IPS DF 19.7 (cell line): ENCODE results near the gene IL23R.

Experiments used
- DNase-seq: peaks from one replicate; pipeline ENCODE4 v3.0.0-alpha.2; 2013; ENCODE audit warnings: low read depth, low spot score

Gene IL23R

DNA sequence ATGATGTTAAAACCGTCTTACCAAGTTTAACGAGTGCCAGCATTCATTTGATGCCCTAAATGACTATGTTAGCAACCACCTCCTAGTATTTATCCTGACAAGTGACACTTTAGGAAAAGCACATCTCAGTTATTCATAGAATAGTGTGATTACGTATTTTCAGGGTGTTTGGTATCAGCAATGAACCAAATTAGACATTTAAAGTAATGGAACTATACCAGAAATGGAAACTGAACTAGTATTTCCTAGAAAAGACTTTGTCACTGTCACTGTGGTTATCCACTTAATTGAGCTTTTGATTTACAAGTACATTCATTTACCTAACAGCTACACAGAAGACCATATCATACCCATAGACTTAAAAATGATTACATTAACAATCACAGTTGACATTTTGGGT, 137.8 kb downstream of the IL23R start:
- DNase-seq, result no peak

- DNase-seq, result no peak
Observed at GRCh38 chr1:67306547-67306946, 140.3 kb downstream of the IL23R start.

DNA sequence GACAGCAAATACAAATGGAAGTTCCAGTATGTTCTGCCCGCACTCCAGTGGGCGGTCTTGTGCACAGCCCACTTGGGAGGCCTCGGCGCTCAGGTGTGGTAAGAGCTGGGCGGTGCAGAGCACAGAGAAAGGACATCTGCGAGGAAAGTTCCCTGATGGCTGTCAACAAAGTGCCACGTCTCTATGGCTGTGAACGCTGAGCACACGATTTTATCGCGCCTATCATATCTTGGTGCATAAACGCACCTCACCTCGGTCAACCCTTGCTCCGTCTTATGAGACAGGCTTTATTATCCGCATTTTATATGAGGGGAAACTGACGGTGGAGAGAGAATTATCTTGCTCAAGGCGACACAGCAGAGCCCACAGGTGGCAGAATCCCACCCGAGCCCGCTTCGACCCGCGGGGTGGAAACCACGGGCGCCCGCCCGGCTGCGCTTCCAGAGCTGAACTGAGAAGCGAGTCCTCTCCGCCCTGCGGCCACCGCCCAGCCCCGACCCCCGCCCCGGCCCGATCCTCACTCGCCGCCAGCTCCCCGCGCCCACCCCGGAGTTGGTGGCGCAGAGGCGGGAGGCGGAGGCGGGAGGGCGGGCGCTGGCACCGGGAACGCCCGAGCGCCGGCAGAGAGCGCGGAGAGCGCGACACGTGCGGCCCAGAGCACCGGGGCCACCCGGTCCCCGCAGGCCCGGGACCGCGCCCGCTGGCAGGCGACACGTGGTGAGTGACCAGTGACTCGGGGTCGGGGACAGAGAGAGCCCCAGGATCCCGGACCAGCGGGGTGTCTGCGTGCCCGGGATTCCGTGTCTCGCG, 141.2 kb downstream of the IL23R start, which contains the start of gene IL12RB2:
IL12RB2 (plus strand) TSS at position 623 of the 810 bp plus-strand sequence. CDS start 12,496 bp downstream, outside the sequence.
- DNase-seq, result no peak

DNA sequence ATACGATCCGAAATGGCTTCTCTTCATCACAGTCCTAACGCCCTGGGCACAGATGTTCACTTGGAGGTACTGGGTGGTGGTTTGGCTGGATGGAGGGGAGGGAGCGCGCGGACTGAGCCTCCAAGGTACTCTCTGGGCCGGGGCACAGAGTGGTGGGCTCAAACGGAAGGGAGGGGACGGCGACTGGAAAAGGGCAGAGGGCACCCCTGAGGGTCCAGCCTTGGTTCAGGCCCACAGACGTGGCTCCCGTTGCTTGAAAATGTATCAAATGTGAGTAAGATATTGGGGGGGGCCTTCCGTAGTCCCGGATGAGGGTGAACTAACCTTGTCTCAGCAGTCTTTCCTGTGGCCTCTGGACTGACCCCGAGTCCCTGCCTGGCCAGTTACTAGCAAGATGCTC, 141.9 kb downstream of the IL23R start:
- DNase-seq, result no peak
